HG02852 (cell line): ENCODE data around the gene MYO1D.
"Not testable (repeated sequence)": the region's sequence is repeated elsewhere in the genome, so short reads cannot be mapped to it uniquely, and the experiment has no call there.

Experiments used
- ATAC-seq: cut with Tn5 transposase; IDR thresholded peaks from one replicate; pipeline ENCODE4 v1.9.1; 2021; ENCODE audit warnings: mild to moderate bottlenecking, moderate library complexity; ENCODE audit not compliant: unreplicated experiment

Gene MYO1D

DNA sequence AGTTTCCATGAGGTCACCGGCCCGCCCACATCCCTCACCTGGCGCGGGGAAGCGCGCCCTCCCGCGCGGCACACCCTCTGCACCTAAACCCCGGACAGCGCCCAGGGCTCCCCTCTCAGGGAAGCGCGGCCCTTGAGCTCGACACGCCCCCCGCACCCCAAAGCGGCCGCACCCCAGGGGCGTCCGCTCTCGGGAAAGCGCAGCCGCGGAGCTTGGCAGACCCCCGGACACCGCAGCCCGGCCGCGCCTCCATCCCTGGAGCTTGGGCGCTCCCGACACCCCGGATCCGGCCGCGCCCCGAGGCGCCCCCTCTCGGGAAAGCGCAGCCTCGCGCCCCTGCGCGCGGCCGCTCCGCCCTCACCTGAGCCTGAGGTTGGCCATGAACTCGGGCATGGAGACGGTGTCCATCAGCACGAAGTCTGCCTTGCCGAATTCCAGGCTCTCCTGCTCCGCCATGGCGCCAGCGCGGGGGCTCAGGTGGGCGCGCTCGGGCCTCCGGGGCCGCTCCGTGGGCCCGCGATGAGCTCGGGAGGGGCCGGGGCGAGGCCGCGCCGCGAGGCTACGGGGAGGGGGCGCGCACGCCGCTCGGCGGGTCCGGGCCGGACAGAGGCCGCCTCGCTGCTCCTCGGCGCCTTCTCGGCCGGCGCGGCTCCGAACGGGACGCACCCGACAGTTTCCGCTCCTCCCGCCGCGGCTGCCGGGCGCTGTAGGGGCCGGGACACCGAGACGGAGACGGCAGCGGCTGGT lies at the start of gene MYO1D:
MYO1D (minus strand) TSS at position 708 of the 747 bp plus-strand sequence; CDS start at position 456, 252 bp downstream.
- peak; percentile 70 for ATAC-seq

DNA sequence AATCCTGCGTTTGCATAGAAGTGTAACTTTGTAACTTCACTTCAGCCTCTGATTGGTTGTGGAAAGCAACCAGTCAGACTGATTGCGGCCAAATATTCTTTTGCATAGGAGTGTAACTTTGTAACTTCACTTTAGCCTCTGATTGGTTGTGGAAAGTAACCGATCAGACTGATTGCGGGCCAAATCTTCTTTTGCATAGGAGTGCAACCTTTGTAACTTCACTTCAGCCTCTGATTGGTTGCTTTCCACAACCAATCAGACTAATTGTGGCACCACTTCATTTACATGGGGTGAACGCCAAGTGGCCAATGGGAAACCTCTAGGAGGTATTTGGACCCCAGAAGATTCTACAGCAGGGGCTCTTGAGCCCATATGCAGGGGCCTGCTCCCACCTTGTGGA lies 49.3 kb upstream of the MYO1D start:
- ATAC-seq: no peak

DNA sequence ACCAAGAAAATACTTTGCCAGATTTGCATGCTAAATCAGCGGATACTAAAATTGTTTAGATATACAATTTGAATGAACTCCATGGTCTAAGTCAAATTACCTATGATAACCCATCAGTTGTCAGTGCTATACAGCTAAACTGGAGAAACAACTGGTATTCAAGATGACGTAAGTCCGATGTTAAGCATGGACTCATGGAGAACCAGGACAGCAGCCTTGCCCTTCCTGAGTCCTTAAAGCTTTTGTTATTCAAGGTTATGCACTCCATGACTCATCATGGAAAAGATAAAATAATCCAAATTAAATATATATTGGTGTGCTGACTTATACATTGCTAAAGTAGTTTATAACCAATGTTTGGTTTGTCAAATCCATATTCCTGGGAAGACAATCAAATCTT lies 47.0 kb upstream of the MYO1D start:
- not testable (repeated sequence) for ATAC-seq

DNA sequence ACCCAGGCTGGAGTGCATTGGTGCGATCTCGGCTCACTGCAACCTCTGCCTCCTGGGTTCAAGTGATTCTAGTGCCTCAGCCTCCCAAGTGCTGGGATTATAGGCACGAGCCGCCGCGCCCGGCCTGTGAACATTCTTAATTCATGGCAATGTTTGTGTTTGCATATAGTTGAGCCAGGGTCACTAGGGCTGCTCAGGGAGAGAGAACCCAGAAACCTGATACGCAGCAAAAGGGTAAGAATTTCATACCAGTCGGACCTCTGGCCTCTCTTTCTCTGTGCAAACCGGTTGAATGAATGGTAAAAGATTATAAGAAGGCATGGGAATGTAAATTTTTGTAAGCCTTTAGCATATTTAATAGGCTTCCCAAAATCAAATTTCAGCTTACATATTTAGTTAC lies 44.1 kb upstream of the MYO1D start:
- no peak for ATAC-seq

DNA sequence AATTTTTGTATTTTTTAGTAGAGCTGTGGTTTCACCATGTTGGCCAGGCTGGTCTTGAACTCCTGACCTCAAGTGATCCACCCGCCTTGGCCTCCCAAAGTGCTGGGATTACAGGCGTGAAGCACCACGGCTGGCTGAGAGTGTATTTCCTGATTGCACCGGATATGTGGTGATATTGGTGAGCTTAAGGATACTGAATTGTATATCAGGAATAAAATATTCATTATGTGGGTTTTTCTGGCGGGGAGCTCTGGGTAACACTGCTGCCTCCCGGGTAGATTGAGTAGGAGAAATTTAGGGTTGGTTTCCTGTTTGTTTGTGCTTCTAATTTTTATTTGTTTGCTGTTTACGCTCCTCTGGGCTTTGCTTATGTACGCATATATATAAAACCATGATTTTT lies 43.4 kb upstream of the MYO1D start:
- no peak for ATAC-seq

DNA sequence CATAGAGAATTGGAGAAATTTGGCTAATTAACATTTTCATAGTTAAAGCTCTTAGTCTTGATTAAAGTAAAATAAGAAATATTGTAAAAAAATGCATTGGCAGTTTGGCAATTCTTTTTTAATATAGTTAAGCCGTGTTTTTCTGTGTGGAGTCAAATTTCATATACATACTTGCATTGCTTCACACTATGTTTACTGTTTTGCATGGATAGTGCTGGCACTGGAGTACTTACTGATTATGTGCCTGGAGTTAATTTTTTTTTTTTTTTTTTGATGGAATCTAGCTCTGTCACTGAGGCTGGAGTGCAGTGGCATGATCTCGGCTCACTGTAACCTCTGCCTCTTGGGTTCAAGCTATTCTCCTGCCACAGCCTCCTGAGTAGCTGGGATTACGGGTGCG lies 43.0 kb upstream of the MYO1D start:
- not testable (repeated sequence) for ATAC-seq

DNA sequence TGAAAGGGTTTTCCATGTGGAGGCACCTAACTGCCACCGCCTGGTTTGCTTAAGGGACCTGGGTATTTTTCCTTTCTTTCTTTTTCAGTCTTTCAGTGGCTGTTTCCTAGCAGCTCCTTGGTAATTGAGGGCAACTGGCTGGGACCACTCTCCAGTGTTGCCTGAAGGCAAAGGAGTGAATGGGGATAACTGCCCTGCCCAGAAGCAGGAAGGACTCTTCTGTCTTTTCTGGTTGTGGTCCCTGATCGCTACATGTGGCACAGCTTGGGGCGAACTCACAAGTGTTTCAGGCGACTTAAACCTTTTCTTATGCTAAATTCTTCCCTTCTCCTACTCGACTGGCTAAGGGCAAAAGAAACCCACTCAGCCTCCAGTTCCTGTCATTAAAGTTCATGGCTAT lies 40.9 kb upstream of the MYO1D start:
- no peak for ATAC-seq

DNA sequence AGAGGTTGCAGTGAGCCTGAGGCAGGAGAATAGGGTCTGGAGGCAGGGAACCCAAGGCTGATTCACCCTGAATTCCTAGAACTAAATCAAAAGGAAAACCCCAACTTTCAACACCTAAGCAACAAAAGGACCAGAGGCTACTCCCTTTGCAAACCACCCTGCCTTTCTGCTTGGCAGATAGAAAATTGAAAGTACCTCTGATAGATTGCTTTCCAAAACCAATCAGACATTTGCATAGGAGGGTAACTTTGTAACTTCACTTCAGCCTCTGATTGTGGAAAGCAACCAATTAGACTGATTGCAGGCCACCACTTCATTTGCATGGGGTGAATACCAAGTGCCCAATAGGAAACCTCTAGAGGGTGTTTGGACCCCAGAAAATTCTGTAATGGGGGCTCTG lies 40.2 kb upstream of the MYO1D start:
- ATAC-seq: no peak

DNA sequence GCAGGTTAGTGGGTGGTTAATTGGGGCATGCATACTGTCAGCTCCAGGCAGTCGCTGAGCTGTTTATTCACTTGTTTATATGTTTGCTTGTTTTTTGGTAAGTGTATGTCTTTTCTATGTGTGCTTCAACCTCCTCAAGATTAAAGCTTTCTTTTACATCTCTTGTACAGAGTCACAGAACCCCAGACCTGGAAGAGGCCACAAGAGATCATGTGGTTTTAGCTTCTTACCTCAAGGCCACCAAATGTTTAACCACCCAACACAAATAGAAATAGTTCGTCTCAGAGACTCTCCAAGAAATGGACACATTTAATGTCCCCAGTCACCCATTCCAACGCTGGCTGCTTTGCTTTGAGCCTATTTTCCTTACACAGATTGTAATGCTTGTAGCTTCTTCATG lies 39.2 kb upstream of the MYO1D start:
- ATAC-seq: no peak

DNA sequence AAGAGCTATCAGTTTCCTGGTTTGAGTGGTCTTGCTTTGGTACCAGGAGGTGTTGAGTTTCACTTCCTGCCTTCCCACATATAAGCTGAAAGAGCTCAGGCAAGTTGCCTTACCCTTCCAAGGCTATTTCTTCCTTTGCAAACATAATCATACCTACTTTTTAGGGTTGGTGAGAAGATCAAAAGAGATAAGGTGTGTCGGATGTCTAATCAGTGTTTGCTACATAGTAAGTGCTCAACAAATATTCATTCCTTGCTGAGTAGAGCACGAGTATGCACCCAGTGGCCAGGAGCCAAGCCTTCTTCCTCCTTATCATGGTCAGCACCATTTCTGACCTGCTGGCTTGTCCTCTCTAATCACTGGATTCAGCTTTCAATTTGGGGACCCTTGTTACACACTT lies 38.3 kb upstream of the MYO1D start:
- ATAC-seq: no peak

DNA sequence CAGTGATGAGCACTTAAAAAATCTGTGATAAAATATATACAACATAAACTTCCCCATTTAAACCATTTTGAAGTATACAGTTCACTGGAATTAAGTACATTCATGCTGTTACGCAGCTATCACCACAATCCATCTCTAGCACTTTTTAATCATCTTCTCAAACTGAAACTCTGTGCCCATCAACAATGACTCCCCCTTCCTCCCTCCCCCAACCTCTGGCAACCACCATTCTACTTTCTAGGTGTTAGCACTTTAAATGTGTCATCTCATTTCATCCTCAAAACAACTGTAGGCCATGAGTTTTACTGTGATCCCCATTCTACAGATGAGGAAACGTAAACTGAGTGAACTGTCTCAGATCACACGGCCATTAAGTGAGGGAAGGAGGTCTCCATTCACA lies 37.3 kb upstream of the MYO1D start:
- ATAC-seq: no peak

DNA sequence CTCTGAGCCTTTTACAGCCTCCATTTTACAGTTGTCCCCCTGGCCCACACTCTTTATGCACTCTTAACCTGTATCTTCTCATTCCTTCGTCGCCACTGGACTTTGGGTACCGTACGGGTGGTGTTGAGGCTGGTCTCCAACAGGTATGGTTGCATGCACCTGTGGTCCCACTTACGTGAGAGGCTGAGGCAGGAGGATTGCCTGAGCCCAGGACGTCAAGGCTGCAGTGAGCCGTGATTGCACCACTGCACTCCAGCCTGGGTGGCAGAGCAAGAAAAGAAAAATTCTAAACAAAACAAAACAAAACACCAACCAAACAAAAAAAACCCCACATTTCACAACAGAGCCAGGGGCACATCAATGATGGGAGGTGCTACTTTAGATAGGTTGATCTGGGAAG lies 36.7 kb upstream of the MYO1D start:
- ATAC-seq: no peak

DNA sequence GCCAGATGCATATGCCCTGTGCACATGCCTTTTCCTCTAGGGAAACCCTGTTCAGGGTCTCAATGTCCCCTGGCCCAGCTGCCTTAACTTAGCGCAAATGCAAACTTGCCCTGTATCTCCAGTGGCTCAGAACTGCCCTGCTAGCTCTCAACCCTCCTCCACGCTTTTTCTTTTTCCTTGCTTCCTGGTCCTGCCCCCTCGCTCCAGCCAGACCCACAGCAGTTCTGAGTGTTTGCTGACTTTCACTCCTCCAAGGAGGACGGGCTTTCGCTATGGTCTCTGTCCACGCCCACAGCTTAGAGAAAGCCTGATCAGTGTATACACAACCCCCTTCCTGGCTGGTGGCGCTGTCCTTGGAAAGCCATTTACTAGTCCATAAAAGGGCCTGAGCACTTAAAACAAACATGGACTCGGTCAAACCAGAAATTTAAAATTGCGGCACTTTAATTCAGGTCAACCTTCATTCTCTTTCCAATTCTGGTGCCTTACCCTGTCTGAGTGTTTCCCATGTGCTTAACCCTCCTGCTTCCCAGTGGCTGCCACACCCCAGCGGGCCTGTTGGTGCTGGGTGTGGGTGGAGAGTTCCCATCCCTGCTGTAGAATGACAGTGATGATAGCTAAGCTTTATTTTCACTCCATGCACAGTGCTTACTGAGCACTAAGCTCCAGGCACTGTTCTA lies 35.4 kb upstream of the MYO1D start:
- ATAC-seq: no peak

DNA sequence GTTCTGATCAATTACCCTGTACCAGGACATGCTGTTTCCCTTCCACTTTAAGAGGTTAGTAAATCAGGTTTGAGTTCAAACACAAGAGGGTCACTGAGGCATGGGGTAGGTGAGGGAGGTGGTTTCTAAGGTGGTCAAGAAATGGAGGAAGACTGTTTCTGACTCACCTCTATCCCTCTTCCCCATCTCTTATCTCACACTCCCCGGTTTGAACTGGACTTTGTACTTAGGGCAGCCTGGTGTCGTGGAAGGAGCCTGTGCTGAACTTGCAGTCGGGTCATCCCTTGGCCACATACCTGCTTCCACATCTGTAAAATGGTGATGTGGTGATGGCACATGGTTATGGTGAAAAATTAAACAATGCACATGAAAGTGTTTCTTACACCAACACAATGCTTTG lies 33.8 kb upstream of the MYO1D start:
- no peak for ATAC-seq

DNA sequence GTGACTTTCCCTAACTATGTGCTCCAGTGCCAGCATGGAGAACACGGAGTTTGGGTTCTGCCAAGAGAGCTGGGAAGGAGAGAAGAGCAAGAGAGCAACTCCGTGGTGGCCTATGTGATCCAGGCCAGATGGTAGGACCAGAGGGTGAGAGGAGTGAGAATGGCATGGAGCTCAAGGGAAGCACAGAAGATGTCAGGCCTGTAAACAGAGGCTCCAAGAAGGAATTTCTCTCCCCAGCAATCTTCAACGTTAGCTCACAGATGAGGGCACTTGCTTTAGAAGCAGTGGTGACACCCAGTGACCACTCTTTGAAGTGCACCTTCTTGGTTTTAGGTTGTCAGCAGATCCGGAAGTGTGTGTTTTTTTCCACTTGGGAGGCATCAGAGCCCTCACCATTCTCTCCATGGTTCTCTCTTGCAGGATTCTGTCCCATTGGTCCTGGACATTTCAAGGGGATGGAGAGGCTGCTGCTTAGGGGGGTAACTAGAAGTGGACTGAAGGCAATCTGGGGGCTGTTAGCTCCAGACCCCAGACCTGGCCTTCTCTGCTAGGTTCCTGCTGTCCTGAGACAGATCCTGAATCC lies 33.0 kb upstream of the MYO1D start:
- ATAC-seq: peak; percentile 64

DNA sequence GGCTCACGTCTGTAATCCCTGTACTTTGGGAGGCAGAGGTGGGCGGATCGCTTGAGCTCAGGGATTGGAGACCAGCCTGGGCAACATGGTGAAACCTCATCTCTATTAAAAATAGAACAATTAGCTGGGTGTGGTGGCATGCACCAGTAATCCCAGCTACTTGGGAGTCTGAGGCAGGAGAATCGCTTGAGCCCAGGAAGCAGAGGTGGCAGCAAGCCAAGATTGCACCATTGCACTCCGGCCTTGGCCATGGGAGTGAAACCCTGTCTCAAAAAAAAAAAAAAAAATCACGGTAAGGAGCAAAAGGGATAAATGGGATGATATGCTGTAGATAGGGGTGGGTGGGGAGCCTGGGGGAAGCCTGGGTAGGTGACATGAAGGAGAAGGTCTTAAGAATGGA lies 30.7 kb upstream of the MYO1D start:
- ATAC-seq: no peak

DNA sequence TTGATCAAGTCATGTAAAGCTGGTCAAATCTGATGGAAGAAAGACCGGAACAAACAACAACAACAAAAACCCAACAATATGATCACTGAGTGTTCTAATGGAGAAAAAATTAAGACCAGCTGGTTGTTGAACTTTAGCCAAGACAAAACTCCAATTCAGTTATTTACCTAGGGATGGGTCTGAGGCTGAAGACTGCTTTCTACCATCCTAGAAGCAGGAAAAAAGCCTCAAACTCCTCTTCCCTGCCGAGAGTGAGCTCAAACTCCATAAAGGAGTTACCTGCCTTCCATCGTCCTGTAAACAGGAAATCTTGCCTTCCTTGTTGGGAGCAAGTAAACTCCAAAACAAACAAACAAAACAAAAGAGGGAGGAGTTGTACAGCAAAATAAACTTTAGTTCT lies 28.0 kb upstream of the MYO1D start:
- no peak for ATAC-seq

DNA sequence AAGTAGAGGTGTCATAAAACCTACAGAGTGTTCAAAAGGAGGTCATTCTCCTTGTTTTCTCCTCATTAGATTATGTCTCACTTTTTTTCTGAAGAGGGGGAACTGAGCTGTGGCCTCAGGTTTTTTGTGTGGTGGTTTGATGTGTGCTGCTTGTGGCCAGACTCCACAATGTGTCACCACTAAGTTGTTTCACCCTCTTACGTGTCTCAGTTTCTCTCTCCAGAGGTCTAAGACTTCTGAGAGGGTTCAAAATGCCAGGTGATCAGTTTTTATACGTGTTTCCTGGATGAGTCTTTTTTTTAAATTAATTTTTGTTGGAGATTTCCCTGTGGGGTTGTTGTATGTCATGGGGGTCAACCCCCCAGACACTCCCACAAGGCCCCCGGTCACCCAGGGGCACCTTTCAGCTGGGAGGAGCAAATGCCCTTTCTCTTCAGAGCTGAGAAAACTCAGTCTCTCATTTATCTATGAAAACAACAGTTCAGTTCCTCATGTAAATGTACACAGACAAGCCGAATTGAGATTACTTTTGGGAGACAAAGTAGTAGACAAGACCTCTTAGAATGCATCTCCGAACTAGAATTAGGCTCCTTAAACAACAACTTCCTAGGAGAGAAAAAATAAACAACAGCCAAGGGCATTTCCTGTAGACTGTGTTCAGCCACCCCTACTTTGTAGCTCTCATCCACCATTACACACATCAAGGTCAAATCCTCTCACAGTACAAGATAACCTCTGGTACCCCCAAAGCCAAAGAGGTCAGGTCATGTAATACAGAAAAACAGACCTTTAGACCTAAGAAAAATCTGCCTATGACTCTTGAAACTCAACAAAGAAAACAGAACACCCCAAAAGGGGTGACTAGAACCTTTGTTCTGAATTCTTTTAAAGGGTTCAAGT lies 27.1 kb upstream of the MYO1D start:
- ATAC-seq: no peak

DNA sequence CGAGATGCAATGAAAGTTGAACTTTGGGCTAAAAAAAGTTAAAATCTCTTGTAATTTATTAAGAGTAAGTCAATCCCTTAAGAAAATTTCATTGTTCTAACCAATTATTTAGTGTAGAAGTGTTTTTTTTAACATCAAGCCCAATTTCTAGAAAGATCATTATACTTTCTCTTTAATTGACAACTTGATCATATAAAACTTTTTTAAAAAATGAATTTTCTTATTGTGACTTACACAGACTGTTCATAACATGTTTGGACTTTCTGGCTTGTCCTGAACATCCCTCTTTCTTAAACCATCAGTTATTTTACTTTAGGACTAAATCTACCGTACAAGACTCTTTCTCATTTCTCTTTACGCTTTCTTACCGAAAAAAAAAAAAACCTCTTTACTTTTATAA lies 24.8 kb upstream of the MYO1D start:
- ATAC-seq: no peak

DNA sequence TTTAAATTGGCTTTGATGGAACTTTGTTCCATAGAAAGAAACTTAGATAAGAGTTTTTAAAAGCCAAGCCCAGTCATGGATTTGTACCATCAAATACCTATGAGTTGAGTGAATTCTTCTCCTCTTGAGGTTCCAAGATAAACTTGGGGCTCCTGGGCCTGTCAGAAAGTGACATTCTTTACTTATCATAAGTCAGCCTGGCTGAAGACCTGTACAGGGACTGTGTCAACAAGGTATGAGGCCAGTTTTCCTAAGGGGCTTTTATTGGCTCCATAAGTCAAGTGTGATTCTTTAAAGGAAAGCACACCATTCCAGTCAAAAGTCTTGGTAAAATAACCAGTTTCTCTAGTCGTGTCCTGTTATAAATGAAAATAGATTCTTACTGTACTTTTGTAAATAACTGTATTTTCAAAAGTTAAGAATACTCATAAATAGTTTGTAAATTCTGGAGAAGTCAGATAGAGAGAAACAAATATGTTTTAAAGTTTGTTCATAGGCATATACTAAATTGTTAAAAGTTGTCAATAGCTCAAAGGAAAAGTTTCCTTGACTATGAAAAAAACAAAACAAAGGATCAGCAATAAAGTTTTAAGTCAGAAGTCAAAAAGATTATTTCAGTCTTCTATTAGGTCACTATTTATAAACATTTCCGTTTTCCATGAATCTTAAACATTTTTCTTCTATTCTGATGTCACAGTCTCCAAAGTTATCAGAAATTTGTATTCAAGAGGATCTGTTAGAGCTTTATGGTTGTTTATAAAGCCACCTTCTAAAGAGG lies 22.5 kb upstream of the MYO1D start:
- no peak for ATAC-seq
